ENCODE data around the gene RNF19B.

- TF ChIP-seq CTCF (IDR thresholded peaks at IDR 0.05): no peak
- TF ChIP-seq EP300 (IDR thresholded peaks at IDR 0.05): no peak
- TF ChIP-seq POLR2A (IDR thresholded peaks at IDR 0.05): no peak
These were observed 33.5 kb upstream of the RNF19B start for GRCh38 chr1:32998064-32998463.

Data from tibial nerve (tissue), 4 donors.